Loucy (cell line): ENCODE measurements around the gene NDUFAB1.
A peak's percentile ranks its signal among the peaks of the same experiment; 100 is the strongest.

Source experiments
- H2AFZ ChIP-seq: fragments of 200-600 bp; sonication (generic); 2 replicates; pipeline ENCODE4 v1.6.0; 2016; ENCODE audit warnings: antibody characterized with exemption, mild to moderate bottlenecking, low read length, moderate library complexity
- H3F3A ChIP-seq: fragments of 200-600 bp; 2 replicates; pipeline ENCODE4 v1.6.0; 2016; ENCODE audit warnings: antibody characterized with exemption, low read depth, mild to moderate bottlenecking
- H3K27me3 ChIP-seq: fragments of 200-600 bp; sonication (generic); 2 replicates; pipeline ENCODE4 v1.6.1; 2014; ENCODE audit warnings: low read length, mild to moderate bottlenecking; ENCODE audit not compliant: insufficient read depth, poor library complexity, severe bottlenecking
- H3K36me3 ChIP-seq: fragments of 200-600 bp; sonication (generic); 2 replicates; pipeline ENCODE4 v1.6.1; 2016; ENCODE audit warnings: low read length; ENCODE audit not compliant: insufficient read depth
- H3K4me1 ChIP-seq: fragments of 200-600 bp; sonication (generic); 2 replicates; pipeline ENCODE4 v1.5.1; 2014; ENCODE audit warnings: low read length, mild to moderate bottlenecking; ENCODE audit not compliant: insufficient read depth, poor library complexity, severe bottlenecking
- H3K4me2 ChIP-seq: fragments of 200-600 bp; sonication (generic); 2 replicates; pipeline ENCODE4 v1.6.0; 2014; ENCODE audit warnings: antibody characterized with exemption, low read length, low read depth, mild to moderate bottlenecking; ENCODE audit not compliant: poor library complexity, severe bottlenecking
- H3K4me3 ChIP-seq: fragments of 200-600 bp; sonication (generic); 2 replicates; pipeline ENCODE4 v1.5.1; 2014; ENCODE audit warnings: low read length, mild to moderate bottlenecking, mixed read lengths; ENCODE audit not compliant: poor library complexity, severe bottlenecking
- H3K79me2 ChIP-seq: fragments of 200-600 bp; sonication (generic); 2 replicates; pipeline ENCODE4 v1.6.1; 2014; ENCODE audit warnings: low read length; ENCODE audit not compliant: insufficient read depth
- H3K9ac ChIP-seq: fragments of 200-600 bp; sonication (generic); 2 replicates; pipeline ENCODE4 v1.6.0; 2014; ENCODE audit warnings: mild to moderate bottlenecking, low read depth, low read length, moderate library complexity; ENCODE audit not compliant: poor library complexity, severe bottlenecking
- H3K9me2 ChIP-seq: fragments of 200-600 bp; sonication (generic); replicated peaks from 2 replicates; pipeline ENCODE4 v1.6.1; 2016; ENCODE audit warnings: low read depth, low read length, mixed read lengths
- H3K9me3 ChIP-seq: fragments of 200-600 bp; sonication (generic); 2 replicates; pipeline ENCODE4 v1.6.1; 2014; ENCODE audit warnings: mild to moderate bottlenecking, antibody characterized with exemption, low read length, low read depth; ENCODE audit not compliant: insufficient read depth
- H4K20me1 ChIP-seq: fragments of 200-600 bp; sonication (generic); 2 replicates; pipeline ENCODE4 v1.6.0; 2014; ENCODE audit warnings: antibody characterized with exemption, low read length, mild to moderate bottlenecking; ENCODE audit not compliant: insufficient read depth, poor library complexity, severe bottlenecking
- CTCF ChIP-seq: fragments of 200-600 bp; sonication (generic); conservative IDR thresholded peaks from 2 replicates; pipeline ENCODE4 v1.5.1; 2014; ENCODE audit warnings: mild to moderate bottlenecking, antibody characterized with exemption, low read length
- EZH2phosphoT487 ChIP-seq: fragments of 200-600 bp; IDR thresholded peaks from 2 replicates; pipeline ENCODE4 v1.6.1; 2018; ENCODE audit warnings: antibody characterized with exemption, mild to moderate bottlenecking, moderate library complexity, borderline replicate concordance

NDUFAB1 gene

GRCh38 chr16:23595951-23596720 lies at the start of gene NDUFAB1:
Gene NDUFAB1 (minus strand): TSS chr16:23596316. CDS start chr16:23596290, 26 bp downstream.
- Histone ChIP-seq H3K36me3 (peaks cover 13% of the 10 kb centered on the region; the same call in 1 of the 2 replicates), H3K79me2 (peaks cover 47% of the 10 kb centered on the region), H3K4me2 (peak within 1 kb of the TSS; percentile 100), H3K4me3 (peak within 1 kb of the TSS; percentile 96), H3K9ac (peak within 1 kb of the TSS; percentile 92), H3K9me3 (no peaks in the 10 kb centered on the region), H4K20me1 (peaks cover 38% of the 10 kb centered on the region), H3K27me3 (no peaks in the 10 kb centered on the region), H3K9me2 (no peaks in the 10 kb centered on the region), H3K4me1 (peaks cover 9% of the 10 kb centered on the region), H3F3A (no peaks in the 10 kb centered on the region), H2AFZ (peak within 1 kb of the TSS; percentile 98)
- TF ChIP-seq CTCF (peak; percentile 81), EZH2phosphoT487 (no peak)

DNA sequence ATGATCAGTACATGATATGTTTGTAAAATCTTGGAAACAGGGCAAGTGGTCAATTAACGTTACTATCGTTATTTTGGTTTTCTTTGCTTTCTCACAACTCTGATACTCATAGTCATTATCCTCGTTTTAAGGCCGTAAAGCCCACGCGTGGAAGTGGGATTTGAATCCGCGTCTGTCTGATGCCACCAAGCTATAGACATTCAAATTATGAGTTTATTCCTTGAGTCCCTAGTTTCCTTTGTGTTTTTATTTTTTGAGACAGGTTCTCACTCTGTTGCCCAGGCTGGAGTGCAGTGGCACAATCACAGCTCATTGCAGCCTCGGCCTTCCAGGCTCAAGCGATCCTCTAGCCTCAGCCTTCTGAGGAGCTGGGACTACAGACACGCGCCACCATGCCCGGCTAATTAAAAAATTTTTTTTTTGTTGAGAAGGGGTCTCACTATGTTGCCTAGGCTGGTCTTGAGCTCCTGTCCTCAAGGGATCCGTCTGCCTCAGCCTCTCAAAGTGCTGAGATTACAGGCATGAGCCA lies 46.2 kb upstream of the NDUFAB1 start:
- Histone ChIP-seq H3K4me3 (peak overlapping the region; percentile 82), H4K20me1 (peaks cover 22% of the 10 kb centered on the region), H3K9me2 (no peaks in the 10 kb centered on the region), H3K79me2 (peaks cover 76% of the 10 kb centered on the region), H3K9me3 (no peaks in the 10 kb centered on the region), H3F3A (no peaks in the 10 kb centered on the region), H3K9ac (peak overlapping the region; percentile 92), H3K4me2 (peak overlapping the region; percentile 93), H3K36me3 (peaks cover 11% of the 10 kb centered on the region; the same call in 1 of the 2 replicates), H3K4me1 (peaks cover 30% of the 10 kb centered on the region), H2AFZ (no peak overlapping the region), H3K27me3 (no peaks in the 10 kb centered on the region)
- TF ChIP-seq CTCF (no peak), EZH2phosphoT487 (no peak)

- H3K36me3 ChIP-seq = peaks cover 10% of the 10 kb centered on the region; the same call in 1 of the 2 replicates
These were observed 45.0 kb upstream of the NDUFAB1 start, which contains the start of the genes DCTN5 and PALB2 for GRCh38 chr16:23640931-23641765. Gene DCTN5 (plus strand): TSS chr16:23641466. CDS start chr16:23641543, 77 bp downstream. Gene PALB2 (minus strand): TSS chr16:23641310. CDS start chr16:23641157, 153 bp downstream.

More at GRCh38 chr16:23640931-23641765, 45.0 kb upstream of the NDUFAB1 start, which contains the start of the genes DCTN5 and PALB2:
- Histone ChIP-seq H3K9ac (peak within 1 kb of the TSS; percentile 92), H3K9me3 (no peaks in the 10 kb centered on the region), H2AFZ (peak within 1 kb of the TSS; percentile 90), H3K79me2 (peaks cover 65% of the 10 kb centered on the region), H3K9me2 (no peaks in the 10 kb centered on the region), H3K4me3 (peak within 1 kb of the TSS; percentile 82), H3K4me1 (peaks cover 23% of the 10 kb centered on the region), H3K4me2 (peak within 1 kb of the TSS; percentile 94), H3F3A (no peaks in the 10 kb centered on the region), H3K27me3 (no peaks in the 10 kb centered on the region), H4K20me1 (peaks cover 19% of the 10 kb centered on the region)
- TF ChIP-seq CTCF = no peak
- no peak for TF ChIP-seq EZH2phosphoT487
